Occipital lobe (tissue), 3 donors: ENCODE measurements around the gene CFAP92. TPM values are rescaled to one million over a fixed set of nuclear protein-coding genes. Genes with fewer than 3 reads are reported as not detected.
A peak's percentile ranks its signal among the peaks of the same experiment; 100 is the strongest.

ENCODE experiments used
- DNase-seq: peaks from one replicate; lab custom pipeline; 2025; lab: John Stamatoyannopoulos, UW
- small RNA-seq: library from RNA; depleted of rRNA; stranded (forward); fragments of <200 nt; gene quantifications from one replicate; pipeline ENCODE3, GENCODE V24; 2014
- total RNA-seq: library from RNA; depleted of rRNA; stranded (reverse); fragments of >200 nt; gene quantifications from one replicate; pipeline ENCODE4 v1.2.3, GENCODE V29; 2014

Gene CFAP92
- total RNA-seq, 1 donor from 2014 or later = 2.2 TPM

GRCh38 chr3:128867200-128868125, 126.4 kb downstream of the CFAP92 start:
- no peak for DNase-seq

- DNase-seq = peak; percentile 50
These were observed 128.7 kb downstream of the CFAP92 start for GRCh38 chr3:128864849-128865804.

- DNase-seq = peak; percentile 62
These were observed 129.5 kb downstream of the CFAP92 start for GRCh38 chr3:128864351-128864811.

DNA sequence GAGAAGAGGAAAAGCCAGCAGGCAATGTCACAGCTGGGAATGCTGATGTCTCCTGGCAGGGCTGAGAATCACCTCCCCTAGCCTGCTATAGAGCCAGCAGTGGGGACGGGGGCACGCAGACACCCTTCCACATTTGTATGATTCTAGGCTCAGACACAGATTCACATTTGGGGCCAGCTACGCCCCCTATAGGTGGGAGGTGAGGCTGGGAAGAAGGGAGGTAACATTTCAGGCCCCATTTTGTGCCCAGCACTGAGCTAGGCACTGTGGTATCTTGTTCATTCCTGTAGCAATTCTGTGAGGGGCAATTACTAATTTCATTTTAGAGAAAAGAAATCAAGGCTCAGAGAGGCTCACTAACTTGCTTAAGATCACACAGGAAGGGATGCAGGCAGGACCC, 130.3 kb downstream of the CFAP92 start:
- DNase-seq = no peak

DNA sequence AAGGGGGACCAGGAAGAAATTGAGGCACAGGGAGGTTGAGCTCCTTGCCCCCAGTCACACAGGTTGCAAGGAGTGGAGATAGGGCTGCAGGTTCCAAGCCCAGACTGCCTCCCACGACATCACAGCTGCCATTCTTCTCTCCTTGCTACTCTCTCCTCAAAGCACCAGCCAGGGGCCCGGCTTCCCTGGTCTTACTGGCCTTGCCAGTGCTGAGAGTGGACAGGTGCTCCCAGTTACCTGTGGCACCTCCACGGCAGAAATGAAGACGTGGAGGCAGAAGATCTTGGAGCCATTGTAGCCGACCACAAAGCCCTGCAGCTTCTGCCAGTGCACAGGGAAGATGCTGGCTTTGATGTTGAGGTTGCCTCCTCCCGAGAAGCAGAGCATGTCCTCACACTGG, 132.4 kb downstream of the CFAP92 start:
- no peak for DNase-seq

Small RNA genes within 50 kb of the gene (small RNA-seq; reads per million reads assigned to genes)
- not detected for gene AC112484.4

Other genes with a start within 250 kb of the CFAP92 start
- 27.6 TPM for gene ACAD9, start 114.5 kb downstream of the CFAP92 start, total RNA-seq
- gene EFCC1, start 7.2 kb upstream of the CFAP92 start, total RNA-seq = 0.94 TPM
- not detected for gene GP9, start 66.7 kb upstream of the CFAP92 start, total RNA-seq
- 3.3 TPM for gene RAB43, start 127.7 kb upstream of the CFAP92 start, total RNA-seq
- 16.8 TPM for gene ISY1, start 167.0 kb upstream of the CFAP92 start, total RNA-seq
- 169 TPM for gene CNBP, start 189.8 kb upstream of the CFAP92 start, total RNA-seq